Stomach (tissue), 9 donors: ENCODE results near the gene NFYA. TPM values are rescaled to one million over a fixed set of nuclear protein-coding genes. Genes with fewer than 3 reads are reported as not detected.
A peak's percentile ranks its signal among the peaks of the same experiment; 100 is the strongest.

ENCODE experiments used
- DNase-seq, 2 donors: peaks; one replicate each; pipeline versions ENCODE4 v3.0.0 to v3.0.0-alpha.2; 2013 to 2019
- H3K27ac ChIP-seq, 5 donors: fragments of 200-600 bp in 4 of 5; sonication (generic) in 4 of 5; one replicate each; pipeline ENCODE4 v1.5.1; 2013 to 2019; ENCODE audit warnings: mild to moderate bottlenecking in 1 of 5, moderate library complexity in 1 of 5
- H3K27me3 ChIP-seq, 3 donors: fragments of 200-600 bp; sonication (generic); one replicate each; pipeline ENCODE4 v1.5.1; 2017 to 2019; ENCODE audit warnings: mixed run types in 1 of 3
- H3K36me3 ChIP-seq, 4 donors: fragments of 200-600 bp; sonication (generic); 1 replicate in 3 of 4; 2 replicates in 1 of 4; pipeline ENCODE4 v1.5.1; 2016 to 2019
- H3K4me1 ChIP-seq, 4 donors: fragments of 200-600 bp; sonication (generic); one replicate each; pipeline ENCODE4 v1.5.1; 2016 to 2019
- H3K4me3 ChIP-seq, 4 donors: fragments of 200-600 bp; sonication (generic) in 3 of 4; one replicate each; pipeline ENCODE4 v1.5.1; 2016 to 2019; ENCODE audit warnings: mild to moderate bottlenecking in 1 of 4
- H3K9me3 ChIP-seq, 4 donors: fragments of 200-600 bp; sonication (generic); one replicate each; pipeline ENCODE4 v1.5.1; 2016 to 2019
- CTCF ChIP-seq, 7 experiments: fragments of 450-650 bp in 4 of 7; fragments of 200-600 bp in 3 of 7; sonication (generic) in 3 of 7; IDR thresholded peaks; one replicate each; pipeline ENCODE4 v1.5.1; 2016 to 2019; ENCODE audit warnings: antibody characterized with exemption in 7 of 7, control low read depth in 2 of 7, mild to moderate bottlenecking in 1 of 7
- EP300 ChIP-seq: sonication (generic); formaldehyde crosslinking; IDR thresholded peaks from one replicate; pipeline ENCODE4 v1.6.1; 2017; ENCODE audit warnings: antibody characterized with exemption
- POLR2A ChIP-seq, 4 donors: fragments of 450-650 bp; IDR thresholded peaks; one replicate each; pipeline ENCODE4 v1.6.1; 2016; ENCODE audit warnings: antibody characterized with exemption in 4 of 4, control low read depth in 2 of 4, mild to moderate bottlenecking in 1 of 4, moderate library complexity in 1 of 4
- POLR2AphosphoS5 ChIP-seq, 3 donors: sonication (generic); formaldehyde crosslinking; IDR thresholded peaks; one replicate each; pipeline ENCODE4 v1.6.1; 2016; ENCODE audit warnings: antibody characterized with exemption in 3 of 3
- WGBS, 5 donors: extraction: QIAGEN DNeasy Blood & Tissue Kit in 3 of 5; methylation state at CpG; one replicate each; pipeline versions ENCODE4 v1.1.5 to v1.1.7; 2013 to 2018; 5-methylcytosine and 5-hydroxymethylcytosine counted together
- intact Hi-C: fragments of 100-400 bp; cut with DNase I; formaldehyde crosslinking; loops from one replicate; pipeline ENCODE4 v1.15.1; 2023; ENCODE audit warnings: low total_unique reads
- polyA plus RNA-seq, 3 donors: library from polyadenylated mRNA; stranded (reverse); fragments of 200-250 nt; gene quantifications; one replicate each; pipeline ENCODE4 v1.2.3, GENCODE V29; 2013
- total RNA-seq, 5 donors: library from RNA; depleted of rRNA; stranded (reverse); fragments of >200 nt; gene quantifications; one replicate each; pipeline versions ENCODE4 v1.1.0 to v1.2.3, GENCODE V29; 2014 to 2016
- donor health status: healthy with polysubstance abuse.
- donor health status: Bipolar disorder and iron deficiency.
- donor health status: healthy.

NFYA gene
- total and polyA plus RNA-seq, 8 donors, result 5.0 to 35.0 (median 13.4) TPM

- peak in 1 of 2 donors; percentile 67 for DNase-seq
- no peaks in the 10 kb centered on the region for H3K9me3 ChIP-seq
- H3K36me3 ChIP-seq, result no peaks in the 10 kb centered on the region
- peaks cover 19 to 94% (median 57%) of the 10 kb centered on the region in 4 donors for H3K4me1 ChIP-seq
- no peak overlapping the region for H3K4me3 ChIP-seq
- TF ChIP-seq POLR2A (IDR thresholded peaks at IDR 0.05), result no peak
- TF ChIP-seq EP300, result no peak
- TF ChIP-seq POLR2AphosphoS5 (IDR thresholded peaks at IDR 0.05), result no peak
- no peak for TF ChIP-seq CTCF (IDR thresholded peaks at IDR 0.05)
- no peaks in the 10 kb centered on the region for H3K27me3 ChIP-seq
- WGBS, 5 donors, result 36 to 60% (median 51%) methylated on average over 3 of the region's 3 CpGs
- peak overlapping the region in 2 of 5 donors; percentile 22 to 84 for H3K27ac ChIP-seq
- intact Hi-C loops, result no loop called here
Measured at GRCh38 chr6:41055149-41055548, 17.6 kb upstream of the NFYA start.

- no peak for TF ChIP-seq POLR2A (IDR thresholded peaks at IDR 0.05)
- peak; percentile 3 for TF ChIP-seq EP300
- no peak for TF ChIP-seq CTCF (IDR thresholded peaks at IDR 0.05)
- peak in 1 of 3 donors; percentile 4 for TF ChIP-seq POLR2AphosphoS5 (IDR thresholded peaks at IDR 0.05)
- Histone ChIP-seq H3K4me1 (peaks cover 31 to 94% (median 63%) of the 10 kb centered on the region in 4 donors), H3K27me3 (no peaks in the 10 kb centered on the region), H3K4me3 (no peak overlapping the region), H3K27ac (peak overlapping the region; percentile 49 to 86 (median 75)), H3K36me3 (peaks cover 0 to 8% (median 3%) of the 10 kb centered on the region in 4 donors), H3K9me3 (no peaks in the 10 kb centered on the region)
- peak in 1 of 2 donors; percentile 53 for DNase-seq
- WGBS, 5 donors, result 54 to 70% (median 66%) methylated on average over 5 to 6 of the region's 6 CpGs
- intact Hi-C loops, result no loop called here
Measured at GRCh38 chr6:41056768-41057490, 15.8 kb upstream of the NFYA start.

GRCh38 chr6:41058783-41059181 lies 14.0 kb upstream of the NFYA start:
- no peaks in the 10 kb centered on the region for H3K27me3 ChIP-seq
- peak overlapping the region; percentile 48 to 86 (median 75) for H3K27ac ChIP-seq
- H3K9me3 ChIP-seq, result no peaks in the 10 kb centered on the region
- H3K4me3 ChIP-seq, result no peak overlapping the region
- DNase-seq, result no peak
- whole genome bisulfite sequencing, 5 donors, result 46 to 66% (median 51%) methylated on average over 2 of the region's 2 CpGs
- peaks cover 0 to 8% (median 3%) of the 10 kb centered on the region in 4 donors for H3K36me3 ChIP-seq
- intact Hi-C loops, result no loop called here
- H3K4me1 ChIP-seq, result peaks cover 39 to 94% (median 68%) of the 10 kb centered on the region in 4 donors
- no peak for TF ChIP-seq POLR2A (IDR thresholded peaks at IDR 0.05)
- TF ChIP-seq CTCF (IDR thresholded peaks at IDR 0.05), result no peak
- no peak for TF ChIP-seq EP300
- no peak for TF ChIP-seq POLR2AphosphoS5 (IDR thresholded peaks at IDR 0.05)

- H3K4me1 ChIP-seq, result peaks cover 39 to 96% (median 72%) of the 10 kb centered on the region in 4 donors
- H3K9me3 ChIP-seq, result no peaks in the 10 kb centered on the region
- peaks cover 0 to 16% (median 7%) of the 10 kb centered on the region in 4 donors for H3K36me3 ChIP-seq
- no peak for TF ChIP-seq POLR2AphosphoS5 (IDR thresholded peaks at IDR 0.05)
- TF ChIP-seq POLR2A (IDR thresholded peaks at IDR 0.05), result no peak
- TF ChIP-seq EP300, result no peak
- TF ChIP-seq CTCF (IDR thresholded peaks at IDR 0.05), result no peak
- H3K4me3 ChIP-seq, result no peak overlapping the region
- 65 to 82% (median 80%) methylated on average over 1 of the region's 1 CpG for WGBS, 5 donors
- DNase-seq, result no peak
- H3K27ac ChIP-seq, result peak overlapping the region in 3 of 5 donors; percentile 73 to 86 (median 84)
- intact Hi-C loops, result no loop called here
- H3K27me3 ChIP-seq, result no peaks in the 10 kb centered on the region
Measured at GRCh38 chr6:41059556-41059955, 13.2 kb upstream of the NFYA start.
